ENCODE results near the gene ARHGAP1.

Gene ARHGAP1

GRCh38 chr11:46635557-46636139 is 64.8 kb downstream of the ARHGAP1 start:
- FAIRE-seq: no peak

- no peak for FAIRE-seq
These were observed 66.9 kb downstream of the ARHGAP1 start for GRCh38 chr11:46633291-46634217.

- FAIRE-seq: no peak
These were observed 67.9 kb downstream of the ARHGAP1 start for GRCh38 chr11:46632502-46632901.

- FAIRE-seq: no peak
These were observed 68.7 kb downstream of the ARHGAP1 start for GRCh38 chr11:46631676-46632075.

GRCh38 chr11:46630237-46630636 is 70.2 kb downstream of the ARHGAP1 start:
- no peak for FAIRE-seq

GRCh38 chr11:46628961-46629360 is 71.5 kb downstream of the ARHGAP1 start:
- FAIRE-seq: no peak
